ENCODE results near the gene KLHL26.
A peak's percentile ranks its signal among the peaks of the same experiment; 100 is the strongest.

Gene KLHL26

GRCh38 chr19:18603255-18603957 is 33.4 kb upstream of the KLHL26 start:
- DNase-seq (ENCODE audit: low spot score) = peak; percentile 32

DNA sequence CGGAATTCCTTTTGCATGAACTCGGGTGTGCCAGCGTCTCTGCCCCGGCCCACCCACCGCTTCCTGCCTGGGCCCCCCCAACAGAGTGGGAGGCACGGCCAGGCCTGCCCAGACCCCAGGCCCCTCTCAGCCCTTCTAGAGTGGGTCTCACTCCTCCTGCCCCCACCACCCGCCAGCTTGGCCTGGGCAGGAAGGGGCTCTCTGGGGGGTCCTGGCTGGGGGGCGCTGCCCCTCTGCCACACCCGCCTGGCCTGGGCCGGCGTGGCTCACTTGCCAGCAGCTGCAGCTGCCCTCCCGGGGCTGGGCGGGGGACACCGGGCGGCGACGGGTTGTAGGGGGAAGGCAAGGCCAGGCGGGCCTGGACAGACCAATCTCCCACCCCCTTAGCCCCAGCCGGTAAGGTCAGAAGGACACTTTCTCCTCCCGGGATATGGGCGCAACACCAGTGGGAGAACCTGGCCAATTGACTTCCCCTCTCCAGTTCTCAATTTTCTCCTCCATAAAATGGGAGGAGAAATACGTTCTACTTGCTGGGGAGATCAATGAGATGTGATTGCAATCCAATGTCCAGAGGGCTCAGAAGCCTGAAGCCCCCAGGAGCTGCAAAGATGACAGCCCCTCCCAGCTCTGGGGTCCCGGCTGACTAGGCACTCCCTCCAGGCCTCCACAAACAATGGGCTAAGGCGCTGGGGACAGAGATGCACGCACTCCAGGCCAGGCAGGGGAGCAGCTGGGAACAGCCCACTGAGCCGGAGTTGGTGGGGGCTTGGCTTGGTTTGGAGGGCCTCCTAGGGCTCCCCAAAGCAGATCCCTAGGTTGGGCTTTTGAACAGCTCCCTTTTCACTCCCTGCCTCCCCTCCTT is 32.6 kb upstream of the KLHL26 start:
- DNase-seq (ENCODE audit: low spot score) = no peak

- DNase-seq (ENCODE audit: low spot score) = no peak
Measured at GRCh38 chr19:18604820-18605159, 32.0 kb upstream of the KLHL26 start.

GRCh38 chr19:18605196-18605545 is 31.7 kb upstream of the KLHL26 start:
- DNase-seq (ENCODE audit: low spot score) = no peak

GRCh38 chr19:18605546-18606280 is 31.1 kb upstream of the KLHL26 start:
- DNase-seq (ENCODE audit: low spot score) = no peak

GRCh38 chr19:18606281-18607225 is 30.3 kb upstream of the KLHL26 start, which contains the start of gene CRLF1:
CRLF1 (minus strand) TSS chr19:18606799; CDS start chr19:18606656, 143 bp downstream.
- DNase-seq (ENCODE audit: low spot score) = no peak

- no peak for DNase-seq (ENCODE audit: low spot score)
Measured at GRCh38 chr19:18607226-18608101, 29.4 kb upstream of the KLHL26 start.

DNA sequence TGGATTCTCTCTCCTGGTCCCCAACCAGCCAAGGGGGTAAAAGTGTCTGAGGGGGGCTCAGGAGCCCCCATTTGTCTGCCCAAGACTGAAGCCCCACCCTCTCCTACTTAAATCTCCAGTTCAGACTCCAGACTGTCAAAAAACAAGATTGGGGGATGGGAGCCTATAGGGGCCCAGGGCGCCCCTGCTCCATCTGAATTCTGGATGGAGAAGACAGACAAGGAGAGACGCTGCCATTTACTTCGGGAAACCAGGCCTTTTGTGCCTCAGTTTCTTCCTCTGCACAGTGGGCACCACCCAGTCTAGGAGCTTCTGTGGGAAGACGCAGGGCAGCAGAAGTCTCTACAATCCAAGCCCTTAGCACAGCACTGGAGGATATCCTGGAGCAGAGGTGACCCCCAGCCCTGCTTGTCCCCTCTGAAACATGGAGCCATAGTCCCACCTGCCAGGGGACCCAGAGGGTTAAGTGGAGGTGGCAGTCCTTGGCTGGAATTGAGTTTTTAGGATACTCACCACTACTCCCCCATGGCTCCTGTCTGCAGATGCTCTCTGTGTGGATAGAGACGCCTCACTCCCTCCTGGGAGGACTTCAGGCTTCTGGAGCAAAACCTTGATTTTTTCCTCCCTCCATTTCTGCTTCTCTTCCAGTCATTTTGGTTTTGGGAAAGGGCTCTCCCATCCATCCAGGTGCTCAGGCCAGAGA is 28.6 kb upstream of the KLHL26 start:
- DNase-seq (ENCODE audit: low spot score) = no peak

DNA sequence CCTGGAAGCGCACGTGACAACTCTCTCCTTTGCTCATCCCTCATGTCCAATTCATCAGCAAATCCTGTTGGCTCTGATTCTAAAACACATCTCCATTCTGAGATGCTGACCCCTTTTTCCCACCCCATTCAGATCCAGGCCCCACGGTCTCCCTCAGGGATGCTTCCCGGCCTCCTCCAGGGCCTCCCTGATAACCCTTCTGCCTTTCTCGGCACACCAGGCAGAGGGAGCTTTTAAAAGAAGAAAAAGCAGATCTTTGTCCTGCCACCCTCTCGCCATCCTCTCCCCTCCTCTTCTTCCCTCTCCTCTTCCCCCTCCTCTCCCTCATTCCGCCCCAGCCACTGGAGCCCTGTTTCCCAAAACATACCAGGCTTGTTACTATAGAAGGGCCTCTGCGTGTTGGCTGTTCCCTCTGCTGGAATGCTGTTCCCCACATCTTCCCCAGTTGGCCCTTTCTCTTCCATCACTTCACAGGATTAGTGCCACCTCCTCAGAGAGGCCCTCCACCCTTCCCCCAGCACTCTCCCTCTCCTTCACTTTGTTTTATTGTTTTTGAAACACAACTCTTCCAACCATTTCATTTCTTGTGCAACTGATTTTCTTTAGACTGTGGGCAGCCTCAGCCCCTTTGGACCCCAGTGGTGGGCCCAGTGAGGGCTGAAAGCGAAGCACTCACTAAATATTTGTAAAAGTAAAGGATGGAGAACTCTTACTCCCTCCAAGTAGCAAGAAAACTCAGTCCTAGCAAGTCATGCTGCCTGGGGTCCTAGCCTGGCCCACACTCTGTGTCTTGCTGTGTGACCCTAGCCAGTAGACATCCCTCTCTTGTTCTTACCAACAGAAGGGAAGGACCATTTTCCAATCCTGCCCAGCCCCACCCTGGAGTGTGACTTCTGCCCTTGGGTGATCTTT is 27.8 kb upstream of the KLHL26 start:
- DNase-seq (ENCODE audit: low spot score) = no peak

- no peak for DNase-seq (ENCODE audit: low spot score)
Measured at GRCh38 chr19:18609717-18610051, 27.1 kb upstream of the KLHL26 start.

- DNase-seq (ENCODE audit: low spot score) = no peak
Measured at GRCh38 chr19:18610245-18610555, 26.6 kb upstream of the KLHL26 start.

DNA sequence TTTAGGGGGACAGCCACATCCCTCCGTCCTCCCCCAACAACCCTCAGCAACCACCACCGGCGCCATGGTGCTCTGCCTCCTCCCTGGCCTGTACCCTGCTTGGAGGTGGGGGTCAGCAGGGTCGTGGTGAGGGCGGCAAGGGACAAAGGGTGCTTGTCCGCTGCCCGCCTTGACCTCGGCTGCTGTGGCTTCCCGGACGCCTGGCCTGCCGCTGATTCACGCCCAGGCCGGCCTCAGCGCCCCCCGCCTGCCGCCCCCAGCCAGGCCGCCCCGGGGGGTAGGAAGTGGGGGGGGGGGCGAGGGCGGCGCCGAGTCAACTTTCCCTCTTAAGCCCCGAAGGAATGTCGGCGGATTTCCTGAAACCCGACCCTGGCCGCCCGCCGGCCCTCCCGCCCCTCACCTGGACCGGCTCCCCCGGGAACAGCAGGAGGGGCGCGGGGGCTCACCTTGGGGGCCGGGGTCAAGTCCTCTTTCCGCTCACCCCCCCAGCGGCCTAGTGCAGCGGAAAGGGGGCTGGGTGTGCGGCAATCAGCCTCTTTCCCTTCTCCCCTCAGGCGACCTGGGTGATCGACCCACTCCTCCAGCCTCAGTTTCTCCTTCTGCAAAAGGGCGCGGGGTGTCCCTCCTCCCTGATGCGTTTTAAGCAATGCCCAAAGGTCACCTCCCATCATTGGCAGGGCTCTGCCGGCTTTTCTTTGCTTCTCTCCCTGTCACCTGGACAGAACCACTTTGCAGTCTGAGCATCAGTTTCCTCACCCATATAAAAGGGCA is 26.1 kb upstream of the KLHL26 start:
- no peak for DNase-seq (ENCODE audit: low spot score)

GRCh38 chr19:18611327-18612050 is 25.3 kb upstream of the KLHL26 start:
- DNase-seq (ENCODE audit: low spot score) = no peak

DNA sequence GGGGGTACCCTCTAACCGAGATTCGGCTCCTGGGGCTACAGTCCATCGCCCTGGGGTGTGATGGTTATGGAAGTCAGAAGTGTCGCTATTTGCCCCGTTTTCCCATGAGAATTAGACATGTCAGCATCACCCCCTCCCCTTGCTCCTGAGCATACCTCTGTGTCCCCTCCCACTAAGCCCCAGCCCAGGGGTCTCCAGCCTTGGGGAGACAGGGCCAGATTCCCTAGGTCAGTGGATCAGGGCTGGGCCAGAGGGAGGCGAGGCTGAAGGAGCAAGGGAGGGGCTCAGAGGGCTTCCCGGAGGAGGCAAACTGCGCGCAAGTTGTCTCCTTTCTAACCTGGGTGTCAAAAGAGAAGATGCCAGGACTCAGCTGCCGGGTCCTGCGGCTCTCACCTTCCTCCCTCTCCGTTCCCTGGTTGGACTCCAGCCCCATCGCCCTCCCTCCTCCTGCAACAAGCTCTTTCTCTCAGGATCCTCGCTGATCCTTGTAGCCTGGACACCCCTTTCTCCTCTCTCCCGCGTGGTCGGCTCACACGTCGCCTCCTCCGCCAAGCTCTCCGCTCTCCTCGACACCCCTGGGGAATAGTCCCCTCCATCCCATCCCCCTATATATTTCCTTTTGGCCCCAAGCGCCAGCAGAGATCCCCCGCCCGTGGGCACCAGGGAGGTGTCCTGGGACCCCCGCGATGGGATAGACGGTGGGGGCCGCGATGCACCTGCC is 24.6 kb upstream of the KLHL26 start:
- no peak for DNase-seq (ENCODE audit: low spot score)

- DNase-seq (ENCODE audit: low spot score) = no peak
Measured at GRCh38 chr19:18612772-18613588, 23.8 kb upstream of the KLHL26 start, which contains the start of gene TMEM59L. TMEM59L (plus strand) TSS chr19:18612870; CDS start chr19:18612959, 89 bp downstream.

GRCh38 chr19:18613589-18614234 is 23.1 kb upstream of the KLHL26 start:
- no peak for DNase-seq (ENCODE audit: low spot score)

All from hematopoietic multipotent progenitor cell treated with erythropoietin and hydrocortisone succinate and interleukin-3 and kit ligand, for 15 days (in vitro differentiated cells).